Measurements from ENCODE around the gene LRRC23. TPM values are rescaled to one million over a fixed set of nuclear protein-coding genes. Genes with fewer than 3 reads are reported as not detected.
A peak's percentile ranks its signal among the peaks of the same experiment; 100 is the strongest.
"Not testable (repeated sequence)": the region's sequence is repeated elsewhere in the genome, so short reads cannot be mapped to it uniquely, and the experiment has no call there.

LRRC23 gene
- total and polyA plus RNA-seq, 2 donors from 2014 or later, result 16.6 to 19.7 TPM

DNA sequence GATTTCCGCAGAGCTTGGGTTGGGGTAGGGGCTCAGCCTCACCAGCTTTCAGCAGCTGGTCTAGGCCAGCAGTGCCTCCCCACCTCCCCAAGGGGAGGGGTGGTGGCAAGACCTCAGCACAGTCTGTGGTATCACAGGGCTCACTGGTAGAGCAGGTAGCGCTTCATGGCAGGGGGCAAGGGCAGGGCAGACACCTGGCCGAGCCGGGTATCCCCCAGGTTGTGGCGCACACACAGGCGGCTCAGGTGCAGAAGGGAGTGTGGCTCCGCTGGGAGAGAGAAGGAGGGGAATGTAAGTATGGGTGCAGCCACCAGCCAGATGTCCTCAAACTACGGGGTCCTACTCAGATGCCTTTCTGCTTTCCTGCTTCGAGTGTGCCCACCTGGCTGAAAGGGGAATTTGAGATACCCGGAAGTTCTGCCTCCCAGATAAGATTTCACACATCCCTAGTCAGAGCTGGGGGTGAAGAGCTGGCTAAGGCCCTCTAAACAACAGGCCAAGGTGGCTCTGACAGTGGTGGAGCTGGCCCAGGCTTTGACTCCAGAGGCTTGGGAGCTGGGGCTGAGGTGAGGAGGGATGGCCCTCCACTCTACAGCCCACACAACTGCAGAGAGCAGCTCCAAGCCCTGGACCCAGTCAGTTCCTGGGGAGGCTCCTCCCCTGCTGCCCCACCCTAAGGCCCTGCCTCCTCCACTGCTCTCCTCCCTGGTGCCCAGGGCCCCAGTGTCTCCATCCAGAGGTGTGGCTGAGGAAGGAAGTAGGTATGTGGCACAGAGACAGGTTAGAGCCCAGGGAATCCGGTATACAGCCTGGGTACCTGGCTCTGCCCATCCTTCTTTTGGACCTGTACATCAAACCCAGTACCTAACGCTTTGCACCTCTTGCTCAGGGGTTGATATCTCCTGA, 33.3 kb upstream of the LRRC23 start:
- H3K36me3 ChIP-seq (ENCODE audit: control insufficient read depth in 2 of 3, insufficient read depth in 3 of 3, low read length in 3 of 3), result peaks cover 7 to 20% (median 9%) of the 10 kb centered on the region in 3 donors
- H3K4me3 ChIP-seq (ENCODE audit: low read length in 3 of 3), result peak overlapping the region in 2 of 3 donors; percentile 86 to 93
- no peaks in the 10 kb centered on the region for H3K9me3 ChIP-seq (ENCODE audit: control insufficient read depth in 2 of 3, insufficient read depth in 1 of 3, low read length in 3 of 3)
- TF ChIP-seq, protein P1, sequence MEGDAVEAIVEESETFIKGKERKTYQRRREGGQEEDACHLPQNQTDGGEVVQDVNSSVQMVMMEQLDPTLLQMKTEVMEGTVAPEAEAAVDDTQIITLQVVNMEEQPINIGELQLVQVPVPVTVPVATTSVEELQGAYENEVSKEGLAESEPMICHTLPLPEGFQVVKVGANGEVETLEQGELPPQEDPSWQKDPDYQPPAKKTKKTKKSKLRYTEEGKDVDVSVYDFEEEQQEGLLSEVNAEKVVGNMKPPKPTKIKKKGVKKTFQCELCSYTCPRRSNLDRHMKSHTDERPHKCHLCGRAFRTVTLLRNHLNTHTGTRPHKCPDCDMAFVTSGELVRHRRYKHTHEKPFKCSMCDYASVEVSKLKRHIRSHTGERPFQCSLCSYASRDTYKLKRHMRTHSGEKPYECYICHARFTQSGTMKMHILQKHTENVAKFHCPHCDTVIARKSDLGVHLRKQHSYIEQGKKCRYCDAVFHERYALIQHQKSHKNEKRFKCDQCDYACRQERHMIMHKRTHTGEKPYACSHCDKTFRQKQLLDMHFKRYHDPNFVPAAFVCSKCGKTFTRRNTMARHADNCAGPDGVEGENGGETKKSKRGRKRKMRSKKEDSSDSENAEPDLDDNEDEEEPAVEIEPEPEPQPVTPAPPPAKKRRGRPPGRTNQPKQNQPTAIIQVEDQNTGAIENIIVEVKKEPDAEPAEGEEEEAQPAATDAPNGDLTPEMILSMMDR (IDR thresholded peaks at IDR 0.05; ENCODE audit: borderline replicate concordance, extremely low read depth, insufficient read depth), result no peak
- peaks cover 0 to 40% (median 23%) of the 10 kb centered on the region in 3 donors for H3K4me1 ChIP-seq (ENCODE audit: control insufficient read depth in 2 of 3, insufficient read depth in 2 of 3, low read depth in 1 of 3, low read length in 3 of 3)
- no peaks in the 10 kb centered on the region for H3K27me3 ChIP-seq (ENCODE audit: control insufficient read depth, insufficient read depth, low read length)
- intact Hi-C loops (cut with DNase I), result no loop called here
- FAIRE-seq (no peak), DNase-seq (peak in 1 of 5 donors; percentile 79)
- H3K27ac ChIP-seq (ENCODE audit: low read depth in 2 of 2, low read length in 2 of 2), result no peak overlapping the region
- H3K9ac ChIP-seq (ENCODE audit: low read length in 3 of 3), result peak overlapping the region in 2 of 3 donors; percentile 17 to 22

- TF ChIP-seq, protein P1 (IDR thresholded peaks at IDR 0.05; ENCODE audit: borderline replicate concordance, extremely low read depth, insufficient read depth), result peak; percentile 96
- peaks cover 0 to 35% (median 23%) of the 10 kb centered on the region in 3 donors for H3K4me1 ChIP-seq (ENCODE audit: control insufficient read depth in 2 of 3, insufficient read depth in 2 of 3, low read depth in 1 of 3, low read length in 3 of 3)
- H3K27ac ChIP-seq (ENCODE audit: low read depth in 2 of 2, low read length in 2 of 2), result peak overlapping the region; percentile 89 to 90
Observed at GRCh38 chr12:6872073-6873048, 32.3 kb upstream of the LRRC23 start.

DNA sequence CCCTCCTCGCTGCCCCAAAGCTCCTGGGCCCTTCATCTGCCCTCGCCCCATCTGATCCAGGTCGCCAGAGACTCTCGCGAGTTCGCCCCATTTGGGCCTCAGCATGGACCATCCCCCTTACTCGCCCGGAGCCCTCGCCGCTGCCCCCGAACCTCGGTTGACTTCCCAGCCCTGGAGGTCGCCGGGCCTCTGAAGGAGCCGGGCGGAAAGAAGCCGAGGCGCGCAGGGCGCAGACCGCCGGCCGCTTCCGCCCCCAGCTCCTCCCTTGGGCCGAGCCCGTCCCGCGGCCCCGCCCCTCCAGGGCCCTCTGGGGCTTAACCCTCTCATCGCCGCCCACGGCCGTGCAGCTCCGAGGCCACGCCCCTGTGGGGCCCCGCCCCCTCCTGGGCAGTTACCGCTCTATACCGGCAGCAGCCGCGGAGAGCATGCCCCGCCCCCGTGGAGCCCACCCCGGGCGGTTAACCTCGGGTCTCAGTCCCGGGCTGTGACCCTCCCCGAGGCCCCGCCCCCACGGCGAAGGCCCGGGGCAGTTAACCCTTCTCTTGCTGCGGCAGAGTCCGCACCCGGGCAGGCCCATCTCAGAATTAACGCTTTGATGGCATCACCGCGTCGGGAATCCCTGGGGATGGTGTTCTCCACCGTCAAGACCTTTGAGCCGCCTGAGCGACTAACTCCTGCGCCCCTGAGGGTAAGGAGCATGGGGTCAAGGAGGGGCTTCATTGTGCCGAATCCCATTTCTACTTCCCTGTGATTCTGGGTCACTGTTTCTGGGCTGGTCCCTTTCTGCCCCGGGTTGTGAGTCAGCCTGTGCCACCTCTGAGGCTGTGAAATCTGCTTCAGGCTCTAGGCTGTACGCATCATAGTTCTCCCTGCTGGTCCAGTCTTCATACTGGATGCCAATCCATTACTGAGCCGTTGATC, 31.3 kb upstream of the LRRC23 start, which contains the start of gene SPSB2:
SPSB2 (minus strand) TSS at position 210 of the 921 bp plus-strand sequence. CDS start 402 bp downstream, outside the sequence.
- TF ChIP-seq, protein P1 (IDR thresholded peaks at IDR 0.05; ENCODE audit: borderline replicate concordance, extremely low read depth, insufficient read depth), result no peak
- FAIRE-seq (no peak), DNase-seq (peak; percentile 99 to 100 (median 99))
- H3K4me1 ChIP-seq (ENCODE audit: control insufficient read depth in 2 of 3, insufficient read depth in 2 of 3, low read depth in 1 of 3, low read length in 3 of 3), result peaks cover 0 to 34% (median 23%) of the 10 kb centered on the region in 3 donors
- H3K27me3 ChIP-seq (ENCODE audit: control insufficient read depth, insufficient read depth, low read length), result no peaks in the 10 kb centered on the region
- peak within 1 kb of the TSS; percentile 70 to 94 (median 92) for H3K9ac ChIP-seq (ENCODE audit: low read length in 3 of 3)
- peaks cover 7 to 20% (median 9%) of the 10 kb centered on the region in 3 donors for H3K36me3 ChIP-seq (ENCODE audit: control insufficient read depth in 2 of 3, insufficient read depth in 3 of 3, low read length in 3 of 3)
- intact Hi-C loops (cut with DNase I), result no loop called here
- H3K4me3 ChIP-seq (ENCODE audit: low read length in 3 of 3), result peak within 1 kb of the TSS; percentile 83 to 93 (median 88)
- H3K9me3 ChIP-seq (ENCODE audit: control insufficient read depth in 2 of 3, insufficient read depth in 1 of 3, low read length in 3 of 3), result no peaks in the 10 kb centered on the region
- H3K27ac ChIP-seq (ENCODE audit: low read depth in 2 of 2, low read length in 2 of 2), result peak within 1 kb of the TSS; percentile 89 to 93

More at GRCh38 chr12:6872073-6873048, 32.3 kb upstream of the LRRC23 start:
- FAIRE-seq (no peak), DNase-seq (peak; percentile 89 to 94 (median 92))
- H3K9me3 ChIP-seq (ENCODE audit: control insufficient read depth in 2 of 3, insufficient read depth in 1 of 3, low read length in 3 of 3), result no peaks in the 10 kb centered on the region
- H3K4me3 ChIP-seq (ENCODE audit: low read length in 3 of 3), result peak overlapping the region; percentile 65 to 93 (median 86)
- intact Hi-C loops (cut with DNase I), result no loop called here
- peak overlapping the region; percentile 7 to 94 (median 56) for H3K9ac ChIP-seq (ENCODE audit: low read length in 3 of 3)
- peaks cover 7 to 20% (median 9%) of the 10 kb centered on the region in 3 donors for H3K36me3 ChIP-seq (ENCODE audit: control insufficient read depth in 2 of 3, insufficient read depth in 3 of 3, low read length in 3 of 3)
- H3K27me3 ChIP-seq (ENCODE audit: control insufficient read depth, insufficient read depth, low read length), result no peaks in the 10 kb centered on the region

DNA sequence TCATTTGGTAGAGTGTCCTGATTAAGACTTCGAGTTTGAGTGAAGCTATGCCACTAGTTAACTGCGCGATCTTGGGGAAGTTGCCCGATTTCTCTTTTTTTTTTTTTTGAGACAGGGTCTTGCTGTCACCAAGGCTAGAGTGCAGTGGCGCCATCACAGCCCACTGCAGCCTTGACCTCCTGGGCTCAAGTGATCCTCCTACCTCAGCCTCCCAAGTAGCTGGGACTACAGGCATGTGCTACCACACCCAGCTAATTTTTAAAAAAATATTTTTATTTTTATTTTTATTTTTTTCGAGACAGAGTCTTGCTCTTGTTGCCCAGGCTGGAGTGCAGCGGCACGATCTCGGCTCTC, 30.6 kb upstream of the LRRC23 start:
- H3K27me3 ChIP-seq (ENCODE audit: control insufficient read depth, insufficient read depth, low read length); H3K9me3 ChIP-seq (ENCODE audit: control insufficient read depth in 2 of 3, insufficient read depth in 1 of 3, low read length in 3 of 3); FAIRE-seq; intact Hi-C loops (cut with DNase I): not testable (repeated sequence)
- DNase-seq, result peak in 1 of 5 donors; percentile 18
- Histone ChIP-seq H3K27ac (ENCODE audit: low read depth in 2 of 2, low read length in 2 of 2) (peak overlapping the region; percentile 89 to 93), H3K9ac (ENCODE audit: low read length in 3 of 3) (peak overlapping the region; percentile 59 to 92 (median 70)), H3K4me3 (ENCODE audit: low read length in 3 of 3) (peak overlapping the region; percentile 83 to 93 (median 88)), H3K36me3 (ENCODE audit: control insufficient read depth in 2 of 3, insufficient read depth in 3 of 3, low read length in 3 of 3) (peaks cover 7 to 20% (median 9%) of the 10 kb centered on the region in 3 donors), H3K4me1 (ENCODE audit: control insufficient read depth in 2 of 3, insufficient read depth in 2 of 3, low read depth in 1 of 3, low read length in 3 of 3) (peaks cover 0 to 28% (median 20%) of the 10 kb centered on the region in 3 donors)
